ENCODE data around the gene ZBP1. TPM values are rescaled to one million over a fixed set of nuclear protein-coding genes. Genes with fewer than 3 reads are reported as not detected.

The ZBP1 gene
- total and polyA plus RNA-seq, 10 of the 15 experiments (the other 5 are each of a cell fraction or from before 2014, with no cell fraction given): 0.93 to 10.6 (median 4.8) TPM

- TF ChIP-seq, protein P1, sequence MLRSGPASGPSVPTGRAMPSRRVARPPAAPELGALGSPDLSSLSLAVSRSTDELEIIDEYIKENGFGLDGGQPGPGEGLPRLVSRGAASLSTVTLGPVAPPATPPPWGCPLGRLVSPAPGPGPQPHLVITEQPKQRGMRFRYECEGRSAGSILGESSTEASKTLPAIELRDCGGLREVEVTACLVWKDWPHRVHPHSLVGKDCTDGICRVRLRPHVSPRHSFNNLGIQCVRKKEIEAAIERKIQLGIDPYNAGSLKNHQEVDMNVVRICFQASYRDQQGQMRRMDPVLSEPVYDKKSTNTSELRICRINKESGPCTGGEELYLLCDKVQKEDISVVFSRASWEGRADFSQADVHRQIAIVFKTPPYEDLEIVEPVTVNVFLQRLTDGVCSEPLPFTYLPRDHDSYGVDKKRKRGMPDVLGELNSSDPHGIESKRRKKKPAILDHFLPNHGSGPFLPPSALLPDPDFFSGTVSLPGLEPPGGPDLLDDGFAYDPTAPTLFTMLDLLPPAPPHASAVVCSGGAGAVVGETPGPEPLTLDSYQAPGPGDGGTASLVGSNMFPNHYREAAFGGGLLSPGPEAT (IDR thresholded peaks at IDR 0.05; ENCODE audit: low read depth): no peak
- TF ChIP-seq NBN (IDR thresholded peaks at IDR 0.05): no peak
- no peak for TF ChIP-seq JUNB (IDR thresholded peaks at IDR 0.05)
These were observed 52.7 kb downstream of the ZBP1 start (continued) for GRCh38 chr20:57567471-57568079.

DNA sequence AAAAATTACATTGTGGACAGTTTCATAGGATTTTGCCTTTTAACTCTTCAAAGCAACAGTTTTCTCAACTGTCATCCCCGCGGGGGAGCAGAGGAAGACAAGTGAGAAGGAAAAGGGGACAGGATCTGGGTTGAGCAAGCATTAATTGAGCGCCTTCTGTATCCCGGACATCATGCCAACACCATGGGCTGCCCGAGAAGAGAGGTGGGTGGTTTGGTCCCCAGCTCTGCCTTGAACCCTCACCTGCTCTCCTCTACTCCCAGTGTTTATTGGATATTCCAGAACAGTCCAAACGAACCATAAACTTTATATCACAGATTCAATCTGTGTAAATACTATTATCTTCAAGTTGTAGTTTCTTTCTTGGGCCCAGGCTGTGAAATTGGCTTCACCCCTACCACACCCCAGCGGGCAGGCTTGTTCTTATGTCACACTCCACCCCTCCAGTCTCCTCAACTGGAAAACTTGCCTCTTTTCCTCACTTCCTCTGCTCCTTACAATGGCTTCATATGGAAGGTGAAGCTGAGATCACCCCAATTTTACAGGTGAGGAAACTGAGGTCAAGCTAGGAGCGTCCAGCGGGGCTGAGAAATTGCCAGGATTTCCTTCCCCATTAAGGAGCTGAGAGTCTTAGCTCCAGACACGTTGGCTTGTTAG lies 53.3 kb downstream of the ZBP1 start:
- no peaks in the 10 kb centered on the region for H3K4me1 ChIP-seq (ENCODE audit: control insufficient read depth, insufficient read depth, low read length)
- no peaks in the 10 kb centered on the region for H3K36me3 ChIP-seq (ENCODE audit: control insufficient read depth in 2 of 2, insufficient read depth in 2 of 2, low read length in 1 of 2)
- peaks cover 0 to 3% of the 10 kb centered on the region in 2 experiments; a peak in 3 of 4 replicates for H3K27me3 ChIP-seq (replicated peaks in 1 of 2; ENCODE audit: control insufficient read depth in 2 of 2, insufficient read depth in 2 of 2, low read length in 1 of 2)
- no peak for FAIRE-seq
- no peaks in the 10 kb centered on the region for H3K79me2 ChIP-seq (ENCODE audit: control insufficient read depth, insufficient read depth, low read length)
- H4K20me1 ChIP-seq (ENCODE audit: control insufficient read depth, insufficient read depth): no peaks in the 10 kb centered on the region
- CTCF ChIA-PET: interaction anchor here (1.3 to 1.5 kb wide), 2 partner anchors 15 to 50 kb away, joined by 4 to 5 read pairs; no protein-coding TSS in a partner anchor
- no peak overlapping the region for H3K4me3 ChIP-seq
- no peak overlapping the region for H2AFZ ChIP-seq (ENCODE audit: control insufficient read depth, low read depth, low read length)
- no peak overlapping the region for H3K27ac ChIP-seq (ENCODE audit: control insufficient read depth, insufficient read depth)
- no peak for TF ChIP-seq ZZZ3 (IDR thresholded peaks at IDR 0.05; ENCODE audit: control insufficient read depth, insufficient read length, low read depth)
- RAD21 ChIA-PET (ENCODE audit: unreplicated experiment): no interaction called here
- no peaks in the 10 kb centered on the region for H3K9me3 ChIP-seq (replicated peaks; ENCODE audit: control insufficient read depth, insufficient read depth, low read length)
- ATAC-seq: no peak
- BruUV-seq (replicated peaks): no TSS peak
- no peak for DNase-seq (ENCODE audit: low read depth, low spot score)
- 20% methylated on average over 10 of the region's 10 CpGs for WGBS (ENCODE audit: insufficient coverage, insufficient replicate concordance, low lambda C conversion rate, missing lambda C conversion rate)
- SMC1A ChIA-PET (ENCODE audit: uncharacterized antibody, unreplicated experiment): no interaction called here
- in situ Hi-C loops (cut with MboI): no loop called here
- no peak overlapping the region for H3K9ac ChIP-seq (ENCODE audit: control insufficient read depth, insufficient read depth, low read length)
- POLR2A ChIA-PET: no interaction called here
- intact Hi-C loops (cut with micrococcal nuclease; ENCODE audit: unreplicated experiment): no loop called here
- no peak overlapping the region for H3K4me2 ChIP-seq (ENCODE audit: control insufficient read depth, insufficient read depth)
